HEK293 (cell line): Measurements from ENCODE around the gene ATP4A.
A peak's percentile ranks its signal among the peaks of the same experiment; 100 is the strongest.

Source experiments
- GFI1B ChIP-seq: fragments of 450-650 bp; formaldehyde crosslinking; IDR thresholded peaks from 2 replicates; pipeline ENCODE4 v1.5.1; 2016; ENCODE audit warnings: missing biosample characterization, missing genetic modification characterization
- GLIS2 ChIP-seq: fragments of 450-650 bp; formaldehyde crosslinking; IDR thresholded peaks from 2 replicates; pipeline ENCODE4 v1.5.1; 2016; ENCODE audit warnings: missing biosample characterization, missing genetic modification characterization
- HOXC10 ChIP-seq: sonication (generic); formaldehyde crosslinking; IDR thresholded peaks from 2 replicates; pipeline ENCODE4 v1.8.1; 2023; ENCODE audit warnings: mild to moderate bottlenecking, missing genetic modification reagents
- HOXD13 ChIP-seq: sonication (generic); formaldehyde crosslinking; IDR thresholded peaks from 2 replicates; pipeline ENCODE4 v1.8.0; 2022; ENCODE audit warnings: missing genetic modification reagents, borderline replicate concordance
- KLF8 ChIP-seq: fragments of 450-650 bp; formaldehyde crosslinking; IDR thresholded peaks from 2 replicates; pipeline ENCODE4 v1.5.1; 2016; ENCODE audit warnings: missing biosample characterization, missing genetic modification characterization
- MYNN ChIP-seq: fragments of 450-650 bp; formaldehyde crosslinking; IDR thresholded peaks from 2 replicates; pipeline ENCODE4 v1.5.1; 2016; ENCODE audit warnings: missing biosample characterization, missing genetic modification characterization, borderline replicate concordance
- REST ChIP-seq: fragments of 450-650 bp; formaldehyde crosslinking; IDR thresholded peaks from 2 replicates; pipeline ENCODE4 v1.5.1; 2016; ENCODE audit warnings: missing biosample characterization, missing genetic modification characterization
- TSHZ1 ChIP-seq: fragments of 450-650 bp; formaldehyde crosslinking; IDR thresholded peaks from 2 replicates; pipeline ENCODE4 v1.5.1; 2016; ENCODE audit warnings: missing biosample characterization, missing genetic modification characterization, borderline replicate concordance
- YY1 ChIP-seq: fragments of 450-650 bp; formaldehyde crosslinking; IDR thresholded peaks from 2 replicates; pipeline ENCODE4 v1.5.1; 2018; ENCODE audit warnings: missing biosample characterization, missing genetic modification characterization
- ZBTB48 ChIP-seq: fragments of 450-650 bp; formaldehyde crosslinking; IDR thresholded peaks from 2 replicates; pipeline ENCODE4 v1.5.1; 2016; ENCODE audit warnings: missing biosample characterization, missing genetic modification characterization
- ZEB2 ChIP-seq: fragments of 450-650 bp; formaldehyde crosslinking; IDR thresholded peaks from 2 replicates; pipeline ENCODE4 v1.5.1; 2016; ENCODE audit warnings: missing biosample characterization, missing genetic modification characterization
- ZFP37 ChIP-seq: fragments of 450-650 bp; formaldehyde crosslinking; IDR thresholded peaks from 2 replicates; pipeline ENCODE4 v1.5.1; 2016; ENCODE audit warnings: missing biosample characterization, missing genetic modification characterization
- ZNF140 ChIP-seq: fragments of 450-650 bp; formaldehyde crosslinking; IDR thresholded peaks from 2 replicates; pipeline ENCODE4 v1.5.1; 2016; ENCODE audit warnings: missing biosample characterization, missing genetic modification characterization
- ZNF16 ChIP-seq: fragments of 450-650 bp; formaldehyde crosslinking; IDR thresholded peaks from 2 replicates; pipeline ENCODE4 v1.5.1; 2016; ENCODE audit warnings: low read depth, missing biosample characterization, missing genetic modification characterization
- ZNF18 ChIP-seq: fragments of 450-650 bp; formaldehyde crosslinking; IDR thresholded peaks from 2 replicates; pipeline ENCODE4 v1.5.1; 2016; ENCODE audit warnings: missing biosample characterization, missing genetic modification characterization
- ZNF184 ChIP-seq: fragments of 450-650 bp; IDR thresholded peaks from 2 replicates; pipeline ENCODE4 v1.5.1; 2018; ENCODE audit warnings: missing biosample characterization, mild to moderate bottlenecking, missing genetic modification characterization
- ZNF280D ChIP-seq: fragments of 450-650 bp; formaldehyde crosslinking; IDR thresholded peaks from 2 replicates; pipeline ENCODE4 v1.5.1; 2016; ENCODE audit warnings: missing biosample characterization, missing genetic modification characterization
- ZNF341 ChIP-seq: fragments of 450-650 bp; formaldehyde crosslinking; IDR thresholded peaks from 2 replicates; pipeline ENCODE4; 2016; ENCODE audit warnings: low read depth, missing biosample characterization, missing genetic modification characterization
- ZNF404 ChIP-seq: fragments of 450-650 bp; formaldehyde crosslinking; IDR thresholded peaks from 2 replicates; pipeline ENCODE4 v1.5.1; 2017; ENCODE audit warnings: missing biosample characterization, missing genetic modification characterization
- ZNF530 ChIP-seq: fragments of 450-650 bp; formaldehyde crosslinking; IDR thresholded peaks from 2 replicates; pipeline ENCODE4 v1.5.1; 2016; ENCODE audit warnings: low read depth, missing biosample characterization, missing genetic modification characterization
- ZNF600 ChIP-seq: fragments of 450-650 bp; formaldehyde crosslinking; IDR thresholded peaks from 2 replicates; pipeline ENCODE4 v1.5.1; 2016; ENCODE audit warnings: missing biosample characterization, missing genetic modification characterization
- ZNF621 ChIP-seq: fragments of 450-650 bp; formaldehyde crosslinking; IDR thresholded peaks from 2 replicates; pipeline ENCODE4 v1.5.1; 2017; ENCODE audit warnings: missing biosample characterization, missing genetic modification characterization
- ZNF664 ChIP-seq: fragments of 450-650 bp; formaldehyde crosslinking; IDR thresholded peaks from 2 replicates; pipeline ENCODE4 v1.5.1; 2016; ENCODE audit warnings: missing biosample characterization, missing genetic modification characterization
- ZNF76 ChIP-seq: fragments of 450-650 bp; formaldehyde crosslinking; IDR thresholded peaks from 2 replicates; pipeline ENCODE4; 2016; ENCODE audit warnings: low read depth, missing biosample characterization, missing genetic modification characterization, borderline replicate concordance
- ZNF776 ChIP-seq: fragments of 450-650 bp; formaldehyde crosslinking; IDR thresholded peaks from 2 replicates; pipeline ENCODE4 v1.5.0; 2017; ENCODE audit warnings: missing biosample characterization, missing genetic modification characterization, borderline replicate concordance
- ZSCAN23 ChIP-seq: fragments of 450-650 bp; formaldehyde crosslinking; IDR thresholded peaks from 2 replicates; pipeline ENCODE4 v1.5.1; 2016; ENCODE audit warnings: missing biosample characterization, missing genetic modification characterization
- ZSCAN30 ChIP-seq: fragments of 450-650 bp; IDR thresholded peaks from 2 replicates; pipeline ENCODE4 v1.5.1; 2018; ENCODE audit warnings: missing biosample characterization, mild to moderate bottlenecking, missing genetic modification characterization, moderate library complexity

The ATP4A gene

GRCh38 chr19:35509018-35509652 lies 54.3 kb downstream of the ATP4A start (continued):
- TF ChIP-seq ZNF280D (no peak), ZNF16 (no peak), HOXD13 (no peak), TSHZ1 (no peak), ZNF140 (tag by site-specific recombination) (no peak), ZEB2 (tag by site-specific recombination) (peak; percentile 23; the same call in 1 of the 2 replicates), ZNF776 (tag by site-specific recombination) (no peak), ZNF404 (tag by site-specific recombination) (no peak), MYNN (tag by site-specific recombination) (no peak), ZNF341 (tag by site-specific recombination) (no peak), ZSCAN30 (no peak; the same call in 1 of the 2 replicates), ZNF76 (peak; percentile 49; the same call in 1 of the 2 replicates), GLIS2 (no peak), ZNF664 (no peak), ZNF530 (no peak), ZFP37 (tag by site-specific recombination) (no peak), REST (tag by site-specific recombination) (0 out of 2 replicates have a peak, but pooled peaks have one; percentile 34), ZNF621 (tag by site-specific recombination) (no peak), ZSCAN23 (tag by site-specific recombination) (no peak), GFI1B (tag by site-specific recombination) (no peak), HOXC10 (no peak), ZBTB48 (tag by site-specific recombination) (no peak), YY1 (tag by site-specific recombination) (no peak), ZNF184 (tag by site-specific recombination) (no peak), ZNF600 (tag by site-specific recombination) (peak; percentile 92), KLF8 (tag by site-specific recombination) (no peak), ZNF18 (tag by site-specific recombination) (no peak)
